DMS114 treated with DMSO at 0.1 percent for 48 hours (cell line): Measurements from ENCODE around the gene ATG3.

ENCODE experiments used
- DNase-seq: peaks from one replicate; lab custom pipeline; 2025; ENCODE audit not compliant: unreplicated experiment; lab: John Stamatoyannopoulos, UW

ATG3 gene

GRCh38 chr3:112561734-112562529, at the start of gene ATG3, which contains the start of gene SLC35A5:
TSS of gene ATG3 (minus strand) at chr3:112561962. CDS start at chr3:112561528, 434 bp downstream.
TSS of gene SLC35A5 (plus strand) at chr3:112562045. CDS start at chr3:112563404, 1,359 bp downstream.
- peak; percentile 96 for DNase-seq

- DNase-seq: no peak
These were observed 48.4 kb upstream of the ATG3 start for GRCh38 chr3:112610121-112610520.

- DNase-seq: no peak
These were observed 46.1 kb upstream of the ATG3 start for GRCh38 chr3:112607863-112608262.

GRCh38 chr3:112606098-112606497, 44.3 kb upstream of the ATG3 start:
- no peak for DNase-seq

GRCh38 chr3:112605285-112605684, 43.5 kb upstream of the ATG3 start:
- DNase-seq: no peak

- DNase-seq: no peak
These were observed 42.8 kb upstream of the ATG3 start for GRCh38 chr3:112604536-112604935.

GRCh38 chr3:112602217-112602838, 40.6 kb upstream of the ATG3 start:
- no peak for DNase-seq

GRCh38 chr3:112598731-112599130, 37.0 kb upstream of the ATG3 start:
- no peak for DNase-seq

- no peak for DNase-seq
These were observed 36.2 kb upstream of the ATG3 start for GRCh38 chr3:112597945-112598344.

- no peak for DNase-seq
These were observed 33.1 kb upstream of the ATG3 start for GRCh38 chr3:112594856-112595255.

GRCh38 chr3:112593258-112593657, 31.5 kb upstream of the ATG3 start:
- no peak for DNase-seq

- no peak for DNase-seq
These were observed 25.6 kb upstream of the ATG3 start for GRCh38 chr3:112587336-112587735.

GRCh38 chr3:112585782-112586181, 24.0 kb upstream of the ATG3 start:
- DNase-seq: no peak

- DNase-seq: no peak
These were observed 21.3 kb upstream of the ATG3 start for GRCh38 chr3:112583105-112583504.

- peak; percentile 33 for DNase-seq
These were observed 20.6 kb upstream of the ATG3 start for GRCh38 chr3:112582244-112582874.

- DNase-seq: no peak
These were observed 17.9 kb upstream of the ATG3 start for GRCh38 chr3:112579697-112580096.

GRCh38 chr3:112579232-112579631, 17.5 kb upstream of the ATG3 start:
- no peak for DNase-seq

GRCh38 chr3:112572701-112573100, 10.9 kb upstream of the ATG3 start:
- DNase-seq: no peak

GRCh38 chr3:112569265-112569664, 7.5 kb upstream of the ATG3 start:
- no peak for DNase-seq

- DNase-seq: no peak
These were observed 6.9 kb upstream of the ATG3 start for GRCh38 chr3:112568642-112569041.

- DNase-seq: no peak
These were observed 3.2 kb upstream of the ATG3 start for GRCh38 chr3:112564940-112565305.
